Caco-2 (cell line): Measurements from ENCODE around the gene BTBD17. TPM values are rescaled to one million over a fixed set of nuclear protein-coding genes. Genes with fewer than 3 reads are reported as not detected.

Experiments
- BruUV-seq: library from RNA; stranded (reverse); fragments of 400-500 nt; replicated peaks from 2 replicates; lab custom pipeline; 2021; lab: Mats Ljungman, UMichigan
- CTCF ChIA-PET: fragments of 300-600 bp; sonication (Branson Sonifier 250); formaldehyde crosslinking; loops from one replicate; lab custom pipeline; 2022; ENCODE audit warnings: antibody characterized with exemption; lab: Charles Lee
- POLR2A ChIA-PET: fragments of 300-600 bp; sonication (Branson Sonifier 250); formaldehyde crosslinking; loops from one replicate; lab custom pipeline; 2022; ENCODE audit warnings: antibody characterized with exemption; lab: Charles Lee
- DNase-seq, 2 experiments: peaks; one replicate each; pipeline versions ENCODE4 v3.0.0 to v3.0.0-alpha.2; 2020 to 2022
- H3K27me3 ChIP-seq: replicated peaks from 2 replicates; pipeline ENCODE4 v1.6.0; 2011; ENCODE audit warnings: low read length; ENCODE audit not compliant: control insufficient read depth, insufficient read depth
- H3K36me3 ChIP-seq: 2 replicates; pipeline ENCODE4 v1.5.1; 2011; ENCODE audit warnings: low read length; ENCODE audit not compliant: control insufficient read depth, insufficient read depth
- H3K4me1 ChIP-seq: fragments of 250-450 bp; sonication (Bioruptor Pico); 2 replicates; pipeline ENCODE4 v1.5.1; 2020; ENCODE audit warnings: mild to moderate bottlenecking
- H3K4me3 ChIP-seq: 2 replicates; pipeline ENCODE4 v1.5.1; 2011; ENCODE audit warnings: low read depth, mild to moderate bottlenecking, control low read depth, low read length
- H3K9me3 ChIP-seq: fragments of 250-450 bp; sonication (Bioruptor Pico); 2 replicates; pipeline ENCODE4 v1.5.1; 2020; ENCODE audit warnings: mild to moderate bottlenecking, moderate library complexity
- H3K27ac Mint-ChIP-seq: one replicate; pipeline ENCODE4 v1.8.0; 2022; ENCODE audit warnings: mixed read lengths; ENCODE audit not compliant: unreplicated experiment
- H3K27me3 Mint-ChIP-seq: one replicate; pipeline ENCODE4 v1.8.0; 2022; ENCODE audit warnings: mixed read lengths; ENCODE audit not compliant: insufficient read depth, unreplicated experiment
- H3K36me3 Mint-ChIP-seq: one replicate; pipeline ENCODE4 v1.8.0; 2022; ENCODE audit warnings: mild to moderate bottlenecking, mixed read lengths; ENCODE audit not compliant: insufficient read depth, unreplicated experiment
- H3K4me1 Mint-ChIP-seq: one replicate; pipeline ENCODE4 v1.8.0; 2022; ENCODE audit warnings: low read depth, mixed read lengths; ENCODE audit not compliant: unreplicated experiment
- H3K4me3 Mint-ChIP-seq: one replicate; pipeline ENCODE4 v1.8.0; 2022; ENCODE audit warnings: mild to moderate bottlenecking, moderate library complexity, mixed read lengths; ENCODE audit not compliant: unreplicated experiment
- H3K9me3 Mint-ChIP-seq: one replicate; pipeline ENCODE4 v1.8.0; 2022; ENCODE audit warnings: mixed read lengths; ENCODE audit not compliant: unreplicated experiment
- CTCF ChIP-seq, 2 experiments: fragments of 200-600 bp in 1 of 2; IDR thresholded peaks; 1 replicate in 1 of 2; 2 replicates in 1 of 2; pipeline versions ENCODE4 v1.5.1 to v1.8.0; 2011 to 2022; ENCODE audit warnings: antibody characterized with exemption in 1 of 2, control low read depth in 1 of 2, inconsistent platforms in 1 of 2, low read depth in 1 of 2, low read length in 1 of 2, mild to moderate bottlenecking in 1 of 2, moderate library complexity in 1 of 2; ENCODE audit not compliant: insufficient read depth in 1 of 2, severe bottlenecking in 1 of 2, unreplicated experiment in 1 of 2
- intact Hi-C: fragments of 100-400 bp; cut with micrococcal nuclease; formaldehyde crosslinking; loops from one replicate; pipeline ENCODE4 v1.10.0; 2022; ENCODE audit not compliant: unreplicated experiment
- total RNA-seq: library from RNA; stranded (reverse); gene quantifications from 2 replicates; pipeline ENCODE4 v1.2.3, GENCODE V29; 2022

The BTBD17 gene
- total RNA-seq, 1 experiment from 2014 or later = not detected

DNA sequence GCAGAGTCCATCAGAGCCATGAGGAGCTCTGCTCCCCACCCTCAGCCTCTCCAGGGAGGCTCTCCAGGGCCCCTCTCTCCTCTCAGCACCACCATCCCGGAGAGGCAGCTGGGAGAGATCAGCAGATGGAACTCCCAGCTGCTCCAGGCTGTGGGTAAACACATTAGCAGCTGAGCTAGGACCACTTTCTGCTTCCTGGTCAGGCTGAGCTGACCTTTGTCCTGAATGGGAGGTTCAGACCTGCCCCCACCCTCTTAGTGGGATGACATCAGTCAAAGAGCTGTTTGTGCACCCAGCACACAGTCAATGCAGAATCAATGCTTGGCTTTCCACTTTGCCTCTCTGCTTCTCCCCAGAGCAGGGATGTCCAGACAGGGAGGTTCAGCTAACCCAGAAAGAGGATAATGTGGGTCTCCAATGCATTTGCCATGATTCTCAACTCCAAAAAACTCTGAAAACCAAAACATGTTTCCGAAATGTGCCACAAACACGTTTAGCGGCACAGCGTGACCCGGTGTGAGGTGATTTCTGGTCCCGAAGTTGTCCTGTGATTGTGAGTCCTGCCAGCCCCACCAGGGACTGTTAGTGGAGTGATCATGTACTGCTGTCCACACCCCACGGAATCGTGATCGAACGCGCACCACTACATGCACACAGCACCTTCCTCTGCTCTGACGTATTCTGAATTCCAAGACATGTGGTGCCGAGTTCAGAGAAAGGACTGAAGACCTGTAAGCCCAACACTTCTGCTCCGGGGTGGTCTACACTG lies 12.4 kb upstream of the BTBD17 start:
- Histone ChIP-seq H3K4me1 (peaks cover 14% of the 10 kb centered on the region), H3K9me3 (no peaks in the 10 kb centered on the region), H3K36me3 (no peaks in the 10 kb centered on the region), H3K27me3 (no peaks in the 10 kb centered on the region), H3K4me3 (no peak overlapping the region)
- CTCF ChIA-PET = interaction anchor here (0.5 to 1.8 kb wide), 16 partner anchors 10 to 362 kb away, joined by 3 to 11 read pairs (median 4); partner anchors contain the start of gene BTBD17
- Mint-ChIP-seq H3K4me1 (peaks cover 3% of the 10 kb centered on the region), H3K27me3 (no peaks in the 10 kb centered on the region), H3K4me3 (no peak overlapping the region), H3K36me3 (peaks cover 5% of the 10 kb centered on the region), H3K9me3 (no peaks in the 10 kb centered on the region), H3K27ac (peak overlapping the region; percentile 67)
- no peak for TF ChIP-seq CTCF (IDR thresholded peaks at IDR 0.05; ENCODE audit: insufficient read depth in 1 of 2, low read depth in 1 of 2, low read length in 1 of 2, severe bottlenecking in 1 of 2, unreplicated experiment in 1 of 2)
- intact Hi-C loops = no loop called here
- BruUV-seq = no TSS peak
- POLR2A ChIA-PET = interaction anchor here (0.5 to 1.0 kb wide), 2 partner anchors 80 to 1988 kb away, joined by 4 to 5 read pairs; no protein-coding TSS in a partner anchor
- DNase-seq = peak; percentile 86 to 89

- POLR2A ChIA-PET = no interaction called here
- intact Hi-C loops = no loop called here
- Histone ChIP-seq H3K4me1 (peaks cover 18% of the 10 kb centered on the region), H3K9me3 (no peaks in the 10 kb centered on the region), H3K36me3 (no peaks in the 10 kb centered on the region), H3K27me3 (no peaks in the 10 kb centered on the region), H3K4me3 (no peak overlapping the region)
- H3K4me1 Mint-ChIP-seq = peaks cover 5% of the 10 kb centered on the region
- H3K36me3 Mint-ChIP-seq = no peaks in the 10 kb centered on the region
- no TSS peak for BruUV-seq
- no peak overlapping the region for H3K4me3 Mint-ChIP-seq
- no peak for DNase-seq
- no peak for TF ChIP-seq CTCF (IDR thresholded peaks at IDR 0.05; ENCODE audit: insufficient read depth in 1 of 2, low read depth in 1 of 2, low read length in 1 of 2, severe bottlenecking in 1 of 2, unreplicated experiment in 1 of 2)
- H3K27ac Mint-ChIP-seq = peak overlapping the region; percentile 22
- no peaks in the 10 kb centered on the region for H3K27me3 Mint-ChIP-seq
- H3K9me3 Mint-ChIP-seq = no peaks in the 10 kb centered on the region
- CTCF ChIA-PET = no interaction called here
These were observed 10.8 kb upstream of the BTBD17 start for GRCh38 chr17:74372426-74372825.

DNA sequence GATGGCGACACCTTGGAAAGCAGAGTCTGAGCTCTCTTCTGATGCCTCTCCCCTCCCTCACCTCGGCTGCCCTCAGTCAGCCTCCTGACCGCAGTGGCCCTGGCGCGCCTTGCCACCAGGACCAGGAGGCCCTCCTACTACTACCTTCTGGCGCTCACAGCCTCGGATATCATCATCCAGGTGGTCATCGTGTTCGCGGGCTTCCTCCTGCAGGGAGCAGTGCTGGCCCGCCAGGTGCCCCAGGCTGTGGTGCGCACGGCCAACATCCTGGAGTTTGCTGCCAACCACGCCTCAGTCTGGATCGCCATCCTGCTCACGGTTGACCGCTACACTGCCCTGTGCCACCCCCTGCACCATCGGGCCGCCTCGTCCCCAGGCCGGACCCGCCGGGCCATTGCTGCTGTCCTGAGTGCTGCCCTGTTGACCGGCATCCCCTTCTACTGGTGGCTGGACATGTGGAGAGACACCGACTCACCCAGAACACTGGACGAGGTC lies 10.0 kb upstream of the BTBD17 start:
- TF ChIP-seq CTCF (IDR thresholded peaks at IDR 0.05; ENCODE audit: insufficient read depth in 1 of 2, low read depth in 1 of 2, low read length in 1 of 2, severe bottlenecking in 1 of 2, unreplicated experiment in 1 of 2) = no peak
- Histone ChIP-seq H3K9me3 (no peaks in the 10 kb centered on the region), H3K36me3 (no peaks in the 10 kb centered on the region), H3K4me1 (peaks cover 18% of the 10 kb centered on the region), H3K4me3 (no peak overlapping the region), H3K27me3 (no peaks in the 10 kb centered on the region)
- H3K4me3 Mint-ChIP-seq = no peak overlapping the region
- ChIA-PET POLR2A (no interaction called here), CTCF (interaction anchor here (1.3 kb wide), 1 partner anchor 79 kb away, joined by 3 read pairs; no protein-coding TSS in a partner anchor)
- H3K36me3 Mint-ChIP-seq = no peaks in the 10 kb centered on the region
- DNase-seq = no peak
- no peaks in the 10 kb centered on the region for H3K27me3 Mint-ChIP-seq
- BruUV-seq = no TSS peak
- no peaks in the 10 kb centered on the region for H3K9me3 Mint-ChIP-seq
- H3K27ac Mint-ChIP-seq = no peak overlapping the region
- intact Hi-C loops = no loop called here
- H3K4me1 Mint-ChIP-seq = peaks cover 5% of the 10 kb centered on the region
